Measurements from ENCODE around the gene SULT2B1.
A peak's percentile ranks its signal among the peaks of the same experiment; 100 is the strongest.

DNA sequence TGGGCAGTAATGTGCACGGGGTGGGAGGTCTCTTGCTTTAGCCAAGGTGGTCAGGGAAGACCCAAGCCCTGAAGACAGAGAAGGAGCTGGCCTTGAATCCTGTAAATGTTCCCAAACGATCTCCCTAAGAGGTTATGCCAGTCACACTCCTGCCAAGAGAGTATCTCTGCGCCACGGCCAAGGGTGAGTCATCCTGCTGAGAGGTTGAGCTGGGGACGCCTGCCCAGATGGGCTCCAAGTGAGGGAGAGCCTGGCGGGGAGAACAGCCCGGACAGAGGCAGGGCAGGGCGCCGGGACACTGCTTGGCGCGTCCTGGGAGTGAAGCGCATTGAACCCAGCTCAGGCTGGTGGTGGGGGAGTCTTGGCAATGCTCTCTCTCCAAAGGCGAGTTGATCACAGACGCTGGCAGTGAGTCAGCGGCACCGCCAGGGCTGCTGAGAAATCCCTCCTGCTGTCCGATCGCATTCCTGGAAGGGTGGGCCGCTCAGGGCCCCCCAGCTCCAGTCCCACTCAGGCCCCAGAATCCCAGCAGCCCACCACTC lies 16.4 kb downstream of the SULT2B1 start:
- TF ChIP-seq, protein P1, sequence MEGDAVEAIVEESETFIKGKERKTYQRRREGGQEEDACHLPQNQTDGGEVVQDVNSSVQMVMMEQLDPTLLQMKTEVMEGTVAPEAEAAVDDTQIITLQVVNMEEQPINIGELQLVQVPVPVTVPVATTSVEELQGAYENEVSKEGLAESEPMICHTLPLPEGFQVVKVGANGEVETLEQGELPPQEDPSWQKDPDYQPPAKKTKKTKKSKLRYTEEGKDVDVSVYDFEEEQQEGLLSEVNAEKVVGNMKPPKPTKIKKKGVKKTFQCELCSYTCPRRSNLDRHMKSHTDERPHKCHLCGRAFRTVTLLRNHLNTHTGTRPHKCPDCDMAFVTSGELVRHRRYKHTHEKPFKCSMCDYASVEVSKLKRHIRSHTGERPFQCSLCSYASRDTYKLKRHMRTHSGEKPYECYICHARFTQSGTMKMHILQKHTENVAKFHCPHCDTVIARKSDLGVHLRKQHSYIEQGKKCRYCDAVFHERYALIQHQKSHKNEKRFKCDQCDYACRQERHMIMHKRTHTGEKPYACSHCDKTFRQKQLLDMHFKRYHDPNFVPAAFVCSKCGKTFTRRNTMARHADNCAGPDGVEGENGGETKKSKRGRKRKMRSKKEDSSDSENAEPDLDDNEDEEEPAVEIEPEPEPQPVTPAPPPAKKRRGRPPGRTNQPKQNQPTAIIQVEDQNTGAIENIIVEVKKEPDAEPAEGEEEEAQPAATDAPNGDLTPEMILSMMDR (IDR thresholded peaks at IDR 0.05) = peak in 1 of 4 experiments; percentile 29
- peak; percentile 51 for TF ChIP-seq POLR2A (IDR thresholded peaks at IDR 0.05)
- peak; percentile 97 for TF ChIP-seq POLR2AphosphoS5 (IDR thresholded peaks at IDR 0.05)

Measured in prostate gland (tissue), 2 donors.